Measurements from ENCODE around the gene PPP2R2B.

PPP2R2B gene

GRCh38 chr5:146884066-146884626 is 5.6 kb upstream of the PPP2R2B start:
- no peak for DNase-seq

- DNase-seq = no peak
These were observed 5.0 kb upstream of the PPP2R2B start for GRCh38 chr5:146883511-146883910.

- DNase-seq = no peak
These were observed 2.4 kb upstream of the PPP2R2B start for GRCh38 chr5:146880966-146881365.

GRCh38 chr5:146877783-146878475 is 628 bp downstream of the PPP2R2B start:
- peak; percentile 0 for DNase-seq

- DNase-seq = no peak
These were observed 1.3 kb downstream of the PPP2R2B start for GRCh38 chr5:146877178-146877681.

- no peak for DNase-seq
These were observed 5.2 kb downstream of the PPP2R2B start for GRCh38 chr5:146873186-146873917.

GRCh38 chr5:146872188-146872587 is 6.4 kb downstream of the PPP2R2B start:
- DNase-seq = no peak

GRCh38 chr5:146867996-146868708 is 10.4 kb downstream of the PPP2R2B start:
- peak; percentile 1 for DNase-seq

- DNase-seq = no peak
These were observed 12.3 kb downstream of the PPP2R2B start for GRCh38 chr5:146866263-146866662.

GRCh38 chr5:146862641-146863040 is 15.9 kb downstream of the PPP2R2B start:
- no peak for DNase-seq

GRCh38 chr5:146860213-146860893 is 18.2 kb downstream of the PPP2R2B start:
- no peak for DNase-seq

GRCh38 chr5:146852089-146852488 is 26.5 kb downstream of the PPP2R2B start:
- DNase-seq = no peak

- DNase-seq = no peak
These were observed 27.4 kb downstream of the PPP2R2B start for GRCh38 chr5:146851133-146851532.

- DNase-seq = no peak
These were observed 28.8 kb downstream of the PPP2R2B start for GRCh38 chr5:146849694-146850303.

- no peak for DNase-seq
These were observed 30.4 kb downstream of the PPP2R2B start for GRCh38 chr5:146848133-146848532.

- no peak for DNase-seq
These were observed 38.5 kb downstream of the PPP2R2B start for GRCh38 chr5:146840016-146840415.

GRCh38 chr5:146836226-146836842 is 42.2 kb downstream of the PPP2R2B start:
- DNase-seq = no peak

GRCh38 chr5:146832985-146833732 is 45.4 kb downstream of the PPP2R2B start:
- no peak for DNase-seq

- DNase-seq = no peak
These were observed 50.2 kb downstream of the PPP2R2B start for GRCh38 chr5:146828385-146828784.

- DNase-seq = no peak
These were observed 50.7 kb downstream of the PPP2R2B start for GRCh38 chr5:146827901-146828300.

GRCh38 chr5:146825033-146825432 is 53.5 kb downstream of the PPP2R2B start:
- DNase-seq = no peak
